Fibroblast of lung (primary cell): ENCODE data around the gene REPS1. TPM values are rescaled to one million over a fixed set of nuclear protein-coding genes. Genes with fewer than 3 reads are reported as not detected.

ENCODE experiments used
- DNase-seq, 2 donors: peaks; one replicate each; pipeline versions ENCODE4 v3.0.0 to v3.0.0-alpha.2; 2010; ENCODE audit warnings: low read depth in 2 of 2
- H2AFZ ChIP-seq: 2 replicates; pipeline ENCODE4 v1.5.1; 2012; ENCODE audit warnings: low read length, control low read depth, inconsistent platforms
- H3K27ac ChIP-seq: 2 replicates; pipeline ENCODE4 v1.5.1; 2011; ENCODE audit warnings: low read length, control low read depth; ENCODE audit not compliant: insufficient read depth
- H3K27me3 ChIP-seq: 2 replicates; pipeline ENCODE4 v1.5.1; 2011; ENCODE audit warnings: mild to moderate bottlenecking, low read length; ENCODE audit not compliant: control insufficient read depth, insufficient read depth
- H3K36me3 ChIP-seq: 2 replicates; pipeline ENCODE4 v1.5.1; 2011; ENCODE audit warnings: low read length; ENCODE audit not compliant: control insufficient read depth, insufficient read depth
- H3K4me1 ChIP-seq: 2 replicates; pipeline ENCODE4 v1.5.1; 2011; ENCODE audit warnings: low read length; ENCODE audit not compliant: control insufficient read depth, insufficient read depth; ENCODE audit errors: extremely low read depth
- H3K4me2 ChIP-seq: 2 replicates; pipeline ENCODE4 v1.5.1; 2011; ENCODE audit warnings: low read length, control low read depth; ENCODE audit not compliant: insufficient read depth; ENCODE audit errors: extremely low read depth
- H3K4me3 ChIP-seq, 4 experiments: fragments of 200-600 bp in 1 of 4; sonication (generic) in 1 of 4; replicated peaks in 1 of 4; 2 replicates each; pipeline ENCODE4 v1.5.1; 2011 to 2016; ENCODE audit warnings: low read length in 4 of 4, low read depth in 3 of 4, mild to moderate bottlenecking in 3 of 4, control low read depth in 2 of 4, inconsistent platforms in 1 of 4, mixed read lengths in 1 of 4; ENCODE audit not compliant: insufficient read depth in 1 of 4; ENCODE audit errors: control extremely low read depth in 1 of 4
- H3K79me2 ChIP-seq: 2 replicates; pipeline ENCODE4 v1.5.1; 2012; ENCODE audit warnings: mild to moderate bottlenecking, low read length, inconsistent platforms; ENCODE audit not compliant: control insufficient read depth, insufficient read depth
- H3K9ac ChIP-seq: 2 replicates; pipeline ENCODE4 v1.5.1; 2011; ENCODE audit warnings: mild to moderate bottlenecking, low read length, control low read depth; ENCODE audit not compliant: insufficient read depth
- H3K9me3 ChIP-seq: 2 replicates; pipeline ENCODE4 v1.5.1; 2012; ENCODE audit warnings: low read depth, low read length; ENCODE audit not compliant: control insufficient read depth, insufficient read depth
- H4K20me1 ChIP-seq: 2 replicates; pipeline ENCODE4 v1.5.1; 2011; ENCODE audit warnings: low read length; ENCODE audit not compliant: control insufficient read depth, insufficient read depth; ENCODE audit errors: extremely low read depth
- CTCF ChIP-seq, 2 donors: IDR thresholded peaks in 1 of 2; conservative IDR thresholded peaks in 1 of 2; 1 replicate in 1 of 2; 2 replicates in 1 of 2; pipeline ENCODE4 v1.5.1; 2011 to 2012; ENCODE audit warnings: low read length in 2 of 2, control low read depth in 1 of 2, inconsistent platforms in 1 of 2, low read depth in 1 of 2, mild to moderate bottlenecking in 1 of 2
- EZH2 ChIP-seq: IDR thresholded peaks from 2 replicates; pipeline ENCODE4 v1.5.1; 2012; ENCODE audit warnings: low read length, control low read depth, mild to moderate bottlenecking; ENCODE audit errors: missing control alignments
- polyA plus RNA-seq, 2 donors: library from polyadenylated mRNA; depleted of rRNA in 1 of 2; stranded (reverse) in 1 of 2; unstranded in 1 of 2; fragments of >200 nt; gene quantifications; 2 replicates each; pipeline ENCODE4 v1.2.1, GENCODE V29; 2011 to 2012; ENCODE audit warnings: missing spikeins in 1 of 2
- total RNA-seq: library from RNA; depleted of rRNA; stranded (reverse); fragments of >200 nt; gene quantifications from 2 replicates; pipeline ENCODE4 v1.2.1, GENCODE V29; 2014

The REPS1 gene
- total and polyA plus RNA-seq, 2 donors (not counting 1 experiment from before 2014, with no cell fraction given) = 27.8 to 28.2 TPM

GRCh38 chr6:138865480-138866109, 122.5 kb downstream of the REPS1 start:
- Histone ChIP-seq H3K27ac (no peak overlapping the region), H2AFZ (no peak overlapping the region), H3K4me1 (no peaks in the 10 kb centered on the region), H3K9ac (no peak overlapping the region), H3K4me3 (no peak overlapping the region), H3K27me3 (no peaks in the 10 kb centered on the region), H3K4me2 (no peak overlapping the region), H3K79me2 (no peaks in the 10 kb centered on the region), H3K36me3 (no peaks in the 10 kb centered on the region), H3K9me3 (no peaks in the 10 kb centered on the region), H4K20me1 (no peaks in the 10 kb centered on the region)
- TF ChIP-seq CTCF (conservative IDR thresholded peaks at IDR 0.05 in 1 of 2, IDR thresholded peaks at IDR 0.05 in 1 of 2; ENCODE audit: low read depth in 1 of 2, low read length in 2 of 2) (no peak), EZH2 (no peak)
- no peak for DNase-seq

GRCh38 chr6:138864343-138864890, 123.6 kb downstream of the REPS1 start:
- no peak overlapping the region for H3K27ac ChIP-seq
- H2AFZ ChIP-seq = no peak overlapping the region
- no peaks in the 10 kb centered on the region for H3K27me3 ChIP-seq
- no peaks in the 10 kb centered on the region for H3K4me1 ChIP-seq
- H3K4me3 ChIP-seq = no peak overlapping the region
- no peak overlapping the region for H3K4me2 ChIP-seq
- H3K9ac ChIP-seq = no peak overlapping the region
- no peaks in the 10 kb centered on the region for H3K79me2 ChIP-seq
- TF ChIP-seq EZH2 (no peak), CTCF (conservative IDR thresholded peaks at IDR 0.05 in 1 of 2, IDR thresholded peaks at IDR 0.05 in 1 of 2; ENCODE audit: low read depth in 1 of 2, low read length in 2 of 2) (no peak)
- H4K20me1 ChIP-seq = no peaks in the 10 kb centered on the region
- no peaks in the 10 kb centered on the region for H3K36me3 ChIP-seq
- DNase-seq = peak in 1 of 2 donors; percentile 3
- no peaks in the 10 kb centered on the region for H3K9me3 ChIP-seq

GRCh38 chr6:138863321-138863720, 124.7 kb downstream of the REPS1 start:
- no peak overlapping the region for H3K4me3 ChIP-seq
- no peak overlapping the region for H3K9ac ChIP-seq
- TF ChIP-seq CTCF (conservative IDR thresholded peaks at IDR 0.05 in 1 of 2, IDR thresholded peaks at IDR 0.05 in 1 of 2; ENCODE audit: low read depth in 1 of 2, low read length in 2 of 2) (no peak), EZH2 (no peak)
- no peaks in the 10 kb centered on the region for H3K79me2 ChIP-seq
- no peaks in the 10 kb centered on the region for H3K27me3 ChIP-seq
- no peak overlapping the region for H3K27ac ChIP-seq
- H3K9me3 ChIP-seq = no peaks in the 10 kb centered on the region
- H2AFZ ChIP-seq = no peak overlapping the region
- DNase-seq = no peak
- H3K36me3 ChIP-seq = no peaks in the 10 kb centered on the region
- no peaks in the 10 kb centered on the region for H4K20me1 ChIP-seq
- no peak overlapping the region for H3K4me2 ChIP-seq
- no peaks in the 10 kb centered on the region for H3K4me1 ChIP-seq
